Activated naive CD4-positive, alpha-beta T cell treated with anti-CD3 and anti-CD28 coated beads, Interleukin-2, amount 10 ng/mL, durations not matched to agents 7 days and 5 days (primary cell): Measurements from ENCODE around the gene MYO5A.
"Not testable (repeated sequence)": the region's sequence is repeated elsewhere in the genome, so short reads cannot be mapped to it uniquely, and the experiment has no call there.

Source experiments
- CTCF ChIA-PET: fragments of 350-600 bp; sonication (Branson Sonifier 250); formaldehyde crosslinking; loops from one replicate; lab custom pipeline; 2021; ENCODE audit warnings: antibody characterized with exemption; lab: Charles Lee
- DNase-seq: peaks from one replicate; pipeline ENCODE4 v3.0.0-alpha.2; 2020
- H3K27ac Mint-ChIP-seq: one replicate; pipeline ENCODE4 v1.8.0; 2021; ENCODE audit warnings: mild to moderate bottlenecking, moderate library complexity, mixed read lengths
- H3K27me3 Mint-ChIP-seq: one replicate; pipeline ENCODE4 v1.8.0; 2021; ENCODE audit warnings: mild to moderate bottlenecking, mixed read lengths
- H3K36me3 Mint-ChIP-seq: one replicate; pipeline ENCODE4 v1.8.0; 2021; ENCODE audit warnings: mixed read lengths
- H3K4me1 Mint-ChIP-seq: one replicate; pipeline ENCODE4 v1.8.0; 2021; ENCODE audit warnings: mixed read lengths
- H3K4me3 Mint-ChIP-seq: one replicate; pipeline ENCODE4 v1.8.0; 2021; ENCODE audit warnings: mild to moderate bottlenecking, moderate library complexity, mixed read lengths
- H3K9me3 Mint-ChIP-seq: one replicate; pipeline ENCODE4 v1.8.0; 2021; ENCODE audit warnings: mixed read lengths

The MYO5A gene

DNA sequence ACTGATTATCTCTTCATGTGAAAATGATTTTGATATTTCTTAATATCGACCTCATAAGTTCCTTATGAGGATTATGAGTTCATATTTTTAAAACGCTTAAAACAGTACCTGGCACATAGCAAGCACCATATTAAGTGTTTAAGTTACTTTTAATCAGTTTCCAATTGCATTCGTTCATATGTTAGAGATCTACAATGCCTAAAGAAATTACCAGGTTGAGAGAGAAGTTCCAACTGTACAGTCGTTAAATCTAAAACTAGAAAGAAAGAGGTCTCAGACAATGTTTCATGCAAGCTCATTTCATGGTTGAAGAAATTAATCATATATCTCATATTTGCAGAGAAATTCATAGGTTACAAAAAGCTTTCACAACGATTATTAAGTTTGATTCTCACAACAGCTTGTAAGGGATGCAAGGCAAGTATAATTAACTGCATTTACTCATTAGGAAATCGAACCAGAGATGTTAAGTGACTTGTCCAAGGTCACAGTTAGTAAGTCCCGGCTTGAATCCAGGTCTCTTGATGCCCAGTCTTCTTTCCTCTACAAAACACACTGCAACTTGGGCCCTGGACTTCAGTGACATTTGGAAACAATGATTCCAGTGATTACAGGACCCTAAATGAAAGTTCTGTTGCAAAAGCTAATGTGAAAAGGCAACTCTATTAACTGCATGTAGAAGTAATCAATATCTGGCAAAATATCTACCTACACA is 1.3 kb downstream of the MYO5A start:
- H3K36me3 Mint-ChIP-seq = no peaks in the 10 kb centered on the region
- peaks cover 24% of the 10 kb centered on the region for H3K4me1 Mint-ChIP-seq
- peaks cover 33% of the 10 kb centered on the region for H3K27me3 Mint-ChIP-seq
- CTCF ChIA-PET = interaction anchor here (1.1 to 2.5 kb wide), 5 partner anchors 23 to 206 kb away, joined by 4 to 7 read pairs (median 5); partner anchors contain the start of gene ATOSA
- H3K4me3 Mint-ChIP-seq = peak overlapping the region; percentile 92
- peak overlapping the region; percentile 80 for H3K27ac Mint-ChIP-seq
- no peak for DNase-seq
- H3K9me3 Mint-ChIP-seq = no peaks in the 10 kb centered on the region

DNA sequence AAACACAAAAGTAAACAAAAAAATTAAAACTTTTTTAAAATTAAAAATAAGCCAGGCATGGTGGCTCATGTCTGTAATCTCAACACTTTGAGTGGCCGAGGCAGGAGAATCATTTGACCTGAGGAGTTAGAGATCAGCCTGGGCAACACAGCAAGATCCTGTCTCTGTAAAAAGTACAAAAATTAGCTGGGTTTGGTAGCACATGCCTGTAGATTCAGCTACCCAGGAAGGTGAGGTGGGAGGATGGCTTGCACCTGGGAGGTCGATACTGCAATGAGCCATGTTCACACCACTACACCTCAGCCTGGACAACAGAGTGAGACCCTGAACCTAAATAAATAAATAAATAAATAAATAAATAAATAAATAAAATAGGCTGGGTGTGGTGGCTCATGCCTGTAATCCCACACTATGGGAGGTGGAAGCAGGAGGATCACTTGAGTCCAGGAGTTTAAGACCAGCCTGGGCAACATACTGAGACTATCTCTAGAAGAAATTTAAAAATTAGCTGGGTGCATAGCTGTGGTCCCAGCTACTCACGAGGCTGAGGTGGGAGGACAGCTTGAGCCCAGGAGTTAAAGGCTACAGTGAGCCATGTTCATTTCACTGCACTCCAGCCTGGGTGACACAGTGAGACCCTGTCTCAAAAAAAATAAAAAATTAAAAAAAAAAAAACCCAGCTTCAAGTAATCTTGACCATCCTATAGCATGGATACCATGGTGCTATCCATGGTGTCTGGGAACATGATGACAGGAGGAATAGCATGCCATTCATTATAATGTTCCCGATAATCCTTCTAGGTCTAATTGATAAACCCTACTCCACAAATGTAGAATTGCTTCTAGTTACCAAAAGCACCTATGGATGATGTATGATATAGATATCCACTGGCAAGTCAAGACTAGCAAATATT is 4.2 kb downstream of the MYO5A start:
- Mint-ChIP-seq H3K4me3 (no peak overlapping the region), H3K36me3 (no peaks in the 10 kb centered on the region), H3K27me3 (peaks cover 6% of the 10 kb centered on the region), H3K4me1 (peaks cover 16% of the 10 kb centered on the region), H3K9me3 (no peaks in the 10 kb centered on the region), H3K27ac (no peak overlapping the region)
- no peak for DNase-seq
- CTCF ChIA-PET = interaction anchor here (0.9 to 1.0 kb wide), 3 partner anchors 28 to 257 kb away, joined by 3 to 5 read pairs (median 3); no protein-coding TSS in a partner anchor

DNA sequence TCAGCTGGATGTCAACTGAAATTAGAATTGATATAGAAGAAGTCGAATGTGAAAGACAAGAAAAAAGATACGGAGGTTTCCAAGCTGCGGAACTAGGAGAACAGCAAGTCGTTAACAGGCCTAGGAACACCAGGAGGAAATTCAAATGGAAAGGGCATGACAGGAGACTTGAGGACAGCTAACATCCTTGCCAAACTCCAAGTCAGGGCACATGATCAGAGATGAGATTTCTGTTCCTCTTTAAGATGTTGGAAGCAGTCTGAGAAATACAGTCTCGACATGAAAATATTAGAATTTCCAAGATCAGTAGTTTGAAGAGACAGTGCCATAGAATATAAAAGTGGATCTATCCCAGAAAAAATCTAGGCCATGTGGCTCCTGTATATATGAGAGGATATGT is 5.0 kb downstream of the MYO5A start:
- no peak for DNase-seq
- Mint-ChIP-seq H3K4me3 (no peak overlapping the region), H3K9me3 (no peaks in the 10 kb centered on the region), H3K27me3 (peaks cover 4% of the 10 kb centered on the region), H3K36me3 (no peaks in the 10 kb centered on the region), H3K27ac (no peak overlapping the region), H3K4me1 (peaks cover 16% of the 10 kb centered on the region)
- CTCF ChIA-PET = interaction anchor here (1.0 kb wide), 2 partner anchors 27 to 192 kb away, joined by 3 to 5 read pairs; no protein-coding TSS in a partner anchor

DNA sequence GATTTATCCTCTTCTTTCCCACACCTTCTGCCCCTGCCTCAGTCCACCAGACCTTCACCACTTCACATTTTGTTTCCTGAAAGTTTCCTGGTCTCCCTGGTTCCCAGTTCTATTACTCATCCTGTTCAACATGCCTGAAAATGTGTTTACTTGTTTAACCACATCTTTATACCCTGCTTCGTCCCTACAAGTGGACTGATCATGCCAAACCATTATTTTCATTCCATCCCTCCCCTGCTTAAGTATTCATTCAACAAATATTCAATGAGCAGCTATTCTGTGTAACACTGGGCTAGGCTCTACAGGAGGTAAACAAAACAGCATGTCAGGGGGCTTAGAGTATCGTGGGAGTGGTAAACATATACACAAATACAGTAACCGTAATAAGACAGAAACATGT is 5.5 kb downstream of the MYO5A start:
- no peak for DNase-seq
- Mint-ChIP-seq H3K27me3 (peaks cover 3% of the 10 kb centered on the region), H3K27ac (no peak overlapping the region), H3K36me3 (no peaks in the 10 kb centered on the region), H3K9me3 (no peaks in the 10 kb centered on the region), H3K4me1 (peaks cover 16% of the 10 kb centered on the region), H3K4me3 (no peak overlapping the region)
- CTCF ChIA-PET = no interaction called here

DNA sequence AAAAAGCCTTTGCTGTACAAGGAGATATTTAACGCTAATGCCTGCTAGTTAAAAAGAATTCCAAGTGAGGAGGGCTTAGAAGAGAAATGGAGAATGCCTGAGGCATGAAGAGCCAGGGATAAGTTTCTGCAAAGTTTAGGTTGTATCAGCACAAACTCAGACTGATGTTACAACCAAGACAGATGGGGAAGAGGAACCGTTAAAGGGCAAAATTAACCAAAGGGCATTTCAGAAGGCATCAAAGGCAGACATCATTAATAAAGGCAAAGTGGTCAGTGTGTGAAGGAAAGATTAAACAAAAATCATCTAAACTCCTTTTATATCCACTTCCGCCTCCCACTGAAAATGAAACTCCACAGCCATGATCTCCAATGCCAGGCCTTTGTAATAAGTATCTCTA is 7.0 kb downstream of the MYO5A start:
- CTCF ChIA-PET = no interaction called here
- Mint-ChIP-seq H3K27me3 (no peaks in the 10 kb centered on the region), H3K27ac (no peak overlapping the region), H3K9me3 (no peaks in the 10 kb centered on the region), H3K4me1 (peaks cover 2% of the 10 kb centered on the region), H3K4me3 (no peak overlapping the region), H3K36me3 (no peaks in the 10 kb centered on the region)
- no peak for DNase-seq

DNA sequence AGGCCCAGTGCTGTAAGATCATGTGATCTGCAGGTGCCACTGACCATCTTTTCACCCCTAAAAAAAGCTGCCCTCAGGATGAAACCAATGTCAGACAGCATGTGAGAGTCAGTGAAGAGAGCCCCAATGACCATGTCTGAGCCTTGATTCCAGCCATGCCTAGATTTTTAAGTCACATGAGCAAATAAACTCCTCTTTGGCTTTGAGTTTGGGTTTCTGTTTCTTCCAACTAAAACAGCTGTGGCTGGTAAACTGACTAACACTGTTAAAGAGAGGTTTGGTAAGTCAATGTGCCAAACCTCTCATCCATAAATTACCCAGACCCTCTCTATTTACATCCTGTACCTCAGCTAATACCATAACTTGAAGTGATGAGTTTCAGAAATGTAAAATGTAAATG is 8.3 kb downstream of the MYO5A start:
- no peaks in the 10 kb centered on the region for H3K27me3 Mint-ChIP-seq
- no peaks in the 10 kb centered on the region for H3K4me1 Mint-ChIP-seq
- H3K36me3 Mint-ChIP-seq = no peaks in the 10 kb centered on the region
- H3K9me3 Mint-ChIP-seq = no peaks in the 10 kb centered on the region
- CTCF ChIA-PET = no interaction called here
- H3K4me3 Mint-ChIP-seq = no peak overlapping the region
- no peak overlapping the region for H3K27ac Mint-ChIP-seq
- DNase-seq = no peak

DNA sequence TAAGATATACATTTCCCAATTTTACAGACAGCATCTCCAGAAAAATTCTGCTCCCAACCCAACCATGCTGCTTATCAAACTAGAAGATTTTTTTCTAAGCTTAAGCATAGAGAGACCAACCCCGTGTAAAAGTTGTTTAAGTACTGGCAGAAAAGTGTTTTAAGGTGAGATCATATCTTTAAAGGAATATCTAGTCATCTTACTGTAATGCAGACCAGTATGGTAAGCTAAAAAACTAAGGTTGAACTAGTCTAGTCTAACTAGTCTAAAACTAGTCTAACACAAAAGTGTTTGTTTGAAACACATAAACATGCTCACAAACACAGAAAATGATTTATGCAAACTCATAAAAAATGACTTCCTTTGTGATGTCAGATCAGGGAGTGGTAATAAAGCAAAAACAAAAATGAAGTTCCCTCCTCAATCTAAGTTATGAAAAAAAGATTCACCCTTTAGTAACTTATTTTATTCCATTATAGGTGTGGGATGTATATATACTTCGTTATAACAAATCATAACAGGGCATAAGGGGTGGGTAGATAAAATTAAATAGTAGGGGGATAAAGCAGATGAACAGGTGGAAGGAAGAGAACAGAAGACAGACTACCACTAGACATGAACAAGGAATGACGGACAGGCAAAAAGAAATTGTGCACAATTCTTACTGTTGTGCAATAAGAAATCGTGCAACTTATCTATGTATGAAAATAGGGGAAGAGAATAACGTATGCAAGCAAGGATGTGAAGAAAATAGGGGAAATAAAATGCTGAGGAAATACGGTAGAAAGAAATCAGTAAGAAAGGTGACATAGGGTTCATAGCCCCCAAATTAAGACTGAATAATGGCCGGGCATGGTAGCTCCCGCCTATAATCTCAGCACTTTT is 10.0 kb downstream of the MYO5A start:
- H3K4me3 Mint-ChIP-seq = no peak overlapping the region
- H3K9me3 Mint-ChIP-seq = no peaks in the 10 kb centered on the region
- no peak for DNase-seq
- CTCF ChIA-PET = interaction anchor here (0.6 to 1.1 kb wide), 2 partner anchors 11 to 111 kb away, joined by 3 read pairs; no protein-coding TSS in a partner anchor
- no peaks in the 10 kb centered on the region for H3K4me1 Mint-ChIP-seq
- no peak overlapping the region for H3K27ac Mint-ChIP-seq
- no peaks in the 10 kb centered on the region for H3K27me3 Mint-ChIP-seq
- H3K36me3 Mint-ChIP-seq = no peaks in the 10 kb centered on the region

DNA sequence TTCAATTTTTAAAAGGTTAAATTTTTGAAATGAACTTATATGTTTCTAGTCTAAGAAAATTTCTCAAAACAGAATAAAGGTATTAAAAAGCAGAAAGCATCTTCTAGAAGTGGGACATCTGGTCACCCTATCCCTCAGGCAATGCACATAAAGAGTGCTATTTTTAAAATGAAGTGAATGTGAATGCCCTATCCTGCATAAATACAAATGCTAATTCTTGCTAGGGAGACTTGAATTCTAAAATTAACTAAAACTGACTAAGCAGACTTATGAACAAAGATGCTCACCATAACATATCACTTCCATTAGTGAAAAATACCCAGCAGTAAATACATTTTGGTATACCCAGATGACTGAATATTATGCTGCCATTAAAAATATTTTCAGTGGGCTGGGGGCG is 11.7 kb downstream of the MYO5A start:
- H3K9me3 Mint-ChIP-seq = no peaks in the 10 kb centered on the region
- H3K27ac Mint-ChIP-seq = no peak overlapping the region
- no peak for DNase-seq
- no peaks in the 10 kb centered on the region for H3K36me3 Mint-ChIP-seq
- H3K4me3 Mint-ChIP-seq = no peak overlapping the region
- CTCF ChIA-PET = no interaction called here
- no peaks in the 10 kb centered on the region for H3K27me3 Mint-ChIP-seq
- H3K4me1 Mint-ChIP-seq = no peaks in the 10 kb centered on the region

DNA sequence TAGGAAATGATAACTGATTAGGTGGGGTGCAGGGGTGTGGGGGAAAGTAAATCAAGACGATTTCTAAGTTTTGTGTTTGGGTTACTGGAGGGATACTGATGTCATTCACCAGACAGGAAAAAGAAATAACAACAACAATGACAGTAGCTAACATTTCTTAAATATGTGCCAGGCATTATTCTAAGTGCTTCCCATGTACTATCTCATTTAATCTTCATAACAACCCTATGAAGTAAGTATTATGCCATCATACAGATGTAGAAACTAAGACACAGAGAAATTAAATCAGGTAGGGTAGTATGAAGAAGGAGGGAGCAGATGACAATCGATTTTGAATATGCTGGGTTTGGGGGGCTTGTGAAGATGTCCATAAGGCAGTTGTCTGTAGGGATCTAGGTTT is 13.3 kb downstream of the MYO5A start:
- H3K36me3 Mint-ChIP-seq = no peaks in the 10 kb centered on the region
- H3K27me3 Mint-ChIP-seq = no peaks in the 10 kb centered on the region
- no peaks in the 10 kb centered on the region for H3K9me3 Mint-ChIP-seq
- H3K4me3 Mint-ChIP-seq = no peak overlapping the region
- H3K27ac Mint-ChIP-seq = no peak overlapping the region
- no peaks in the 10 kb centered on the region for H3K4me1 Mint-ChIP-seq
- CTCF ChIA-PET = no interaction called here
- DNase-seq = no peak

DNA sequence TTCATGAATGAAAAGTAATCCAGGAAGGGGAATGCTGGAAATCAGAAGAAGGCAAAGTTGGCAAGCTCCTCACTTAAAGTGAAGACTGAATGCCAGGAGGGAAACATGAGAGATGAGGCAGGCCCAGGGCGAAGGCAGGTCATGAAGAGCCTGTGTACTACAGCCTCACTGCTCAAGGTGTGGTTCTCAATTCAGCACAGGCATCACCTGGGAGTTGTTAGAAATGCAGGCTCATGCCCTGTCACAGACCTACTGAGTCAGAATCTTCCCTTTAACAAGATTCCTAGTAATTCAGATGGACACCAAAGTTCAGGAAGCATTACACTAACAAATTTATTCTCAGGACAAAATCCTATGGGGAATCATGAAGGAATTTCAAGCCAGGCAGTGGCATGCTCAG is 14.2 kb downstream of the MYO5A start:
- no peak overlapping the region for H3K4me3 Mint-ChIP-seq
- no peak overlapping the region for H3K27ac Mint-ChIP-seq
- CTCF ChIA-PET = no interaction called here
- no peaks in the 10 kb centered on the region for H3K27me3 Mint-ChIP-seq
- DNase-seq = no peak
- H3K9me3 Mint-ChIP-seq = no peaks in the 10 kb centered on the region
- H3K36me3 Mint-ChIP-seq = no peaks in the 10 kb centered on the region
- no peaks in the 10 kb centered on the region for H3K4me1 Mint-ChIP-seq

DNA sequence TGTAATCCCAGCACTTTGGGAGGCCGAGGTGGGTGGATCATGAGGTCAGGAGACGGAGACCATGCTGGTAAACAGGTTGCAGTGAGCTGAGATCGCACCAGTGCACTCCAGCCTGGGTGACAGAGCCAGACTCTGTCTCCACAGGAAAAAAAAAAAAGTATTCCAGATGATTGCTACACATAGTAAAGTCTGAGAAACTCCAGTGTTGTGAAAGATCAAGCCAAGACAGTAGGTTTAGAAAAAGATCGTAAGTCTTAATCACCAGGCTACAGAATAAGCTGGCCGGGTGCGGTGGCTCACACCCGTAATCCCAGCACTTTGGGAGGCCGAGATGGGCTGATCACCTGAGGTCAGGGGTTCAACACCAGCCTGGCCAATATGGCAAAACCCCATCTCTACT is 15.8 kb downstream of the MYO5A start:
- H3K36me3 Mint-ChIP-seq, H3K27ac Mint-ChIP-seq, CTCF ChIA-PET, DNase-seq, H3K27me3 Mint-ChIP-seq, H3K9me3 Mint-ChIP-seq, H3K4me1 Mint-ChIP-seq, H3K4me3 Mint-ChIP-seq: not testable (repeated sequence)

DNA sequence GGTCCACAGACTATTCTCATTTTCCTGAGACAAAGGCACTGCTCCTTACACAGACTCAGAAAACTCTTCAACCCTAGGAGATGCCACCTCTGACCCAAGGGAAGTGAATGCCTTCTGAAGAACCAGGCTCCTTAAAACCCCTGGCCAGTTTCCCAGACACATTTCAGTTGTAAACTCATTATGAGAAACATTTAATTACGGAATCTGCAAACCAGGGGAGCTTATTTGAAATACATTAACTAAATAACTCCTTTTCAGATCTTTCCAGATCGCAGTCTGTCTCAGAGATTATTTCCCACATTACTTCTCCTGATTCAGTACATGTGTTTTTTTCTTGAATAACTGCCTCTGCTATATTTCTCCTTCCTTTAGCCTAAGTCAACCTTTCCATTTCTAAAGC is 17.6 kb downstream of the MYO5A start:
- CTCF ChIA-PET = interaction anchor here (0.8 kb wide), 1 partner anchor 44 kb away, joined by 4 read pairs; no protein-coding TSS in a partner anchor
- Mint-ChIP-seq H3K36me3 (no peaks in the 10 kb centered on the region), H3K4me3 (no peak overlapping the region), H3K9me3 (no peaks in the 10 kb centered on the region), H3K4me1 (no peaks in the 10 kb centered on the region), H3K27ac (no peak overlapping the region), H3K27me3 (no peaks in the 10 kb centered on the region)
- DNase-seq = no peak

DNA sequence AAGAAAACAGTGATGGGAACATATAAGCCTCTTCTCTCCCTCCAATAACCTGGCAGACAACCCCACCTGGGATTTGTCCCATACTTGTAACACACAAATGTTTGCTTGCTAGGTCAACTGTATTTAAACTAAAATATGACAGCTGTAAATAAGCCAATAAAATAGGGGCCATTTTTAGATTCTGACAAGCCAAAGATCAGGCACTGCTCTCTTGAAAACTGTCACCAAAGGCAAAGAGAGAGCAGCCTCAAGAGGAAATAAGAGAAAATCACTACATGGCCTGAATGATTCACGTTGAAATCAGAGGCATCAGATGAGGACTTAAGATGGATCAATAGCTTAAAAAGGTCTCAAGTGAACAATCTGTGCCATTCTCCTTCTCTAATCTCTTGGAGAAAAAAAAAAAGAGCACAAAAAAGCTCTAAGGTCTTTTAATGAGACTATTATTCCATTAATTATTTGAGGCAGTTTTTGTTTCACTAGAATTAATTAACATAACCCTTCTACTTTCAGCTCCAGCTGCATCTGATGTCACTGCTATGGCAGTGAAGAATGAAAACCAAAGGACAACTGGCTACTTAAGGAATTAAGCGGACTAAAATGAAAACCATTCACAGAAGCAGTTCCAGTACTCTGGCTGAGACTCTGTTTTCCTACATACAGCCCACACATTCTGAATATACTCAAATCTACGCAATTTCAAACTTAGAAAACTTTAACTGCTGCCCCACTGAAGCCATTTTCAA is 19.0 kb downstream of the MYO5A start:
- DNase-seq = no peak
- H3K36me3 Mint-ChIP-seq = no peaks in the 10 kb centered on the region
- no peak overlapping the region for H3K4me3 Mint-ChIP-seq
- CTCF ChIA-PET = interaction anchor here (1.3 kb wide), 1 partner anchor 225 kb away, joined by 3 read pairs; no protein-coding TSS in a partner anchor
- no peaks in the 10 kb centered on the region for H3K9me3 Mint-ChIP-seq
- H3K27me3 Mint-ChIP-seq = no peaks in the 10 kb centered on the region
- no peak overlapping the region for H3K27ac Mint-ChIP-seq
- H3K4me1 Mint-ChIP-seq = peaks cover 4% of the 10 kb centered on the region
